Measurements from ENCODE around the gene MYO3B.
"Not testable (repeated sequence)": the region's sequence is repeated elsewhere in the genome, so short reads cannot be mapped to it uniquely, and the experiment has no call there.

MYO3B gene

DNA sequence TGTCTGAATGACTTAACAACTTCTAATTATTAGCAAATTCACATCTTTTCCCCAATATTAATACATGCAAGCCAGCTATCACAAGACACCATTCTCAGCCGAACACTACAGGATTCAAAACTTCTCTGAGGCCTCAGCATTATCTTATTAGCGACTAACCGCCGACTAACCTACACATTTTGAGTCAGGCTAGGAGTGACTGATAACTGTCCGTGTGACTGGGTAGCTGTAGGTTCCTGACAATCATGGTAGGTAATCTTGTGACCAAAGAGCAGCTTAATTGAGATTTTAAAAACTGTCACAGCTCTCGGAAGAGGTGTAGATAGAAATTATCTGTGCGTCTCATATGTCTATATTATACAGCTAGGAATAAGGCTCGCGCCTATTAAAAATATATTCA is 493.1 kb downstream of the MYO3B start:
- Histone ChIP-seq H3K4me2 (ENCODE audit: low read length) (no peak overlapping the region), H3K23ac (ENCODE audit: low read length) (no peak overlapping the region), H3K36me3 (ENCODE audit: control insufficient read depth, insufficient read depth, low read length) (no peaks in the 10 kb centered on the region), H2BK15ac (replicated peaks; ENCODE audit: low read depth) (no peak overlapping the region), H3K4me3 (ENCODE audit: low read length) (no peak overlapping the region), H3K4me1 (ENCODE audit: control insufficient read depth, low read depth, low read length) (no peaks in the 10 kb centered on the region), H3K79me2 (ENCODE audit: control insufficient read depth, insufficient read depth, low read length) (no peaks in the 10 kb centered on the region), H3K56ac (ENCODE audit: low read length) (no peak overlapping the region), H3K4ac (ENCODE audit: low read depth, low read length) (no peak overlapping the region), H3K27ac (ENCODE audit: low read depth, low read length) (no peak overlapping the region), H3K79me1 (ENCODE audit: low read length) (no peaks in the 10 kb centered on the region), H3K9ac (ENCODE audit: low read length) (no peak overlapping the region), H2AK5ac (ENCODE audit: low read length) (no peak overlapping the region), H4K8ac (ENCODE audit: low read depth, low read length) (no peak overlapping the region), H3K18ac (ENCODE audit: low read length) (no peak overlapping the region), H3K27me3 (ENCODE audit: insufficient read depth, low read length, poor library complexity) (no peaks in the 10 kb centered on the region), H4K5ac (ENCODE audit: low read length) (no peak overlapping the region), H2BK5ac (ENCODE audit: low read length) (no peak overlapping the region), H2BK120ac (ENCODE audit: low read depth, low read length) (no peak overlapping the region)
- no CpG with 5 or more reads among the region's 9 CpGs for WGBS (ENCODE audit: extremely low coverage, insufficient coverage, low lambda C conversion rate)
- no peak for DNase-seq

DNA sequence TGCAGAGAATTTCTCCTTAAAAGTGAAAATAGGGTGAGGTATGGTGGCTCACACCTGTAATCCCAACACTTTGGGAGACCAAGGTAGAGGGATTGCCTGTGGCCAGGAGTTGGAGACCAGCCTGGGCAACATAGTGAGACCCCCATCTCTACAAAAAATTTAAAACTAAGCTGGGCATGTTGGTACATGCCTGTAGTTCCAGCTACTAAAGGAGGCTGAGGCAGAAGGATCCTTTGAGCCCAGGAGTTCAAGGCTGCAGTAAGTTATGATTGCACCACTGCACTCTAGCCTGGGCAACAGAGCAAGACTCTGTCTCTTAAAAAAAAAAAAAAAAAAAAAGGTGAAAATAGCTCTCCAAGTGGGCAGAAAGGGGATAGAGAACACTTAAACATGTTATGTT is 496.3 kb downstream of the MYO3B start:
- not testable (repeated sequence) for H3K36me3 ChIP-seq (ENCODE audit: control insufficient read depth, insufficient read depth, low read length); H3K56ac ChIP-seq (ENCODE audit: low read length); H3K4me2 ChIP-seq (ENCODE audit: low read length); H4K8ac ChIP-seq (ENCODE audit: low read depth, low read length); H4K5ac ChIP-seq (ENCODE audit: low read length); H3K27ac ChIP-seq (ENCODE audit: low read depth, low read length); H3K4ac ChIP-seq (ENCODE audit: low read depth, low read length); H3K27me3 ChIP-seq (ENCODE audit: insufficient read depth, low read length, poor library complexity); H3K4me3 ChIP-seq (ENCODE audit: low read length); H3K23ac ChIP-seq (ENCODE audit: low read length); H3K9ac ChIP-seq (ENCODE audit: low read length); DNase-seq; H2AK5ac ChIP-seq (ENCODE audit: low read length); H2BK15ac ChIP-seq (replicated peaks; ENCODE audit: low read depth); H3K79me2 ChIP-seq (ENCODE audit: control insufficient read depth, insufficient read depth, low read length); H3K4me1 ChIP-seq (ENCODE audit: control insufficient read depth, low read depth, low read length); H3K18ac ChIP-seq (ENCODE audit: low read length); H2BK120ac ChIP-seq (ENCODE audit: low read depth, low read length); H3K79me1 ChIP-seq (ENCODE audit: low read length); H2BK5ac ChIP-seq (ENCODE audit: low read length)

DNA sequence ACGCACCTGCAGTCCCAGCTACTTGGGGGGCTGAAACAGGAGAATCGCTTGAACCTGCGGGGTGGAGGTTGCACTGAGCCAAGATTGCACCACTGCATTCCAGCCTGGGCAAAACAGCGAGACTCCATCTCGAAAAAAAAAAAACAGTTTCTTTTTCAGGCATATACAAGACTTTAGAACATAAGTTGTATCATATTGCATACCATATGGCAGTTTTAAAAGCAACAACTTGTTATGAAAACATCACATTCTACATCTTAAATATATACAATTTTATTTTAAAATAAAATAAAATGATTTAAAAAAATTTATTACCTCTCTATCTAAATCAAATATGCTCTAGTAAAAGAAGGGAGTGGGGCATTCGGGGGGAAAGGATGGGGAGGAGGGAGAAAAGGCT is 497.8 kb downstream of the MYO3B start:
- no peak overlapping the region for H3K18ac ChIP-seq (ENCODE audit: low read length)
- H2BK120ac ChIP-seq (ENCODE audit: low read depth, low read length), result no peak overlapping the region
- DNase-seq, result no peak
- H2BK5ac ChIP-seq (ENCODE audit: low read length), result no peak overlapping the region
- H3K23ac ChIP-seq (ENCODE audit: low read length), result no peak overlapping the region
- H3K4ac ChIP-seq (ENCODE audit: low read depth, low read length), result no peak overlapping the region
- no peaks in the 10 kb centered on the region for H3K79me1 ChIP-seq (ENCODE audit: low read length)
- H2AK5ac ChIP-seq (ENCODE audit: low read length), result no peak overlapping the region
- no peak overlapping the region for H3K4me2 ChIP-seq (ENCODE audit: low read length)
- H3K27ac ChIP-seq (ENCODE audit: low read depth, low read length), result no peak overlapping the region
- H4K8ac ChIP-seq (ENCODE audit: low read depth, low read length), result no peak overlapping the region
- H3K27me3 ChIP-seq (ENCODE audit: insufficient read depth, low read length, poor library complexity), result no peaks in the 10 kb centered on the region
- H3K4me1 ChIP-seq (ENCODE audit: control insufficient read depth, low read depth, low read length), result peaks cover 2% of the 10 kb centered on the region
- H3K56ac ChIP-seq (ENCODE audit: low read length), result no peak overlapping the region
- no peaks in the 10 kb centered on the region for H3K79me2 ChIP-seq (ENCODE audit: control insufficient read depth, insufficient read depth, low read length)
- no peak overlapping the region for H3K4me3 ChIP-seq (ENCODE audit: low read length)
- H2BK15ac ChIP-seq (replicated peaks; ENCODE audit: low read depth), result no peak overlapping the region
- H3K36me3 ChIP-seq (ENCODE audit: control insufficient read depth, insufficient read depth, low read length), result no peaks in the 10 kb centered on the region
- H3K9ac ChIP-seq (ENCODE audit: low read length), result no peak overlapping the region
- no CpG with 5 or more reads among the region's 6 CpGs for WGBS (ENCODE audit: extremely low coverage, insufficient coverage, low lambda C conversion rate)
- no peak overlapping the region for H4K5ac ChIP-seq (ENCODE audit: low read length)

DNA sequence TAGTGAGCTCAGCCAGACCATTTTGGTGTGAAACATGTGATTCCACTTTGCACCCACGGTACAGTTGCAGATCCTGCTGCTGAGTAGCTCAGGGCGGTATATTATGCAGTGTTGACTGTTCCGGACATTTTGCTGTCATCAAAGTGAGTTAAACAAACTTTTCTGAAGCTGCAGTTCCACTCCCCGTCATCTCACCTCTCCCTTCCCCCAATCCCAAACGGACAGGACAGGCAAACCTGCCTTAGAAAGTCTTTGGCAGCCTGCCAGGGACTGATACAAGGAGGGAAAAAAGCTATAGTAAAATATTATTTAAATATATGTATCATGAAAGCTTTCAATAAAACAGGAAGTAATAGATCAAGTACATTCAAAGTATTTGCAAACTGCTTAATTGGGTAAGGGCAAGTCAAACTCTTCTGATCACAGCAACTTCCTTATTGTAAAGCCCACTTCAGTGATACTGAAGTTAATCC is 501.7 kb downstream of the MYO3B start:
- H3K18ac ChIP-seq (ENCODE audit: low read length), result peak overlapping the region; percentile 62
- H2BK15ac ChIP-seq (replicated peaks; ENCODE audit: low read depth), result peak overlapping the region; percentile 74
- H3K4me3 ChIP-seq (ENCODE audit: low read length), result no peak overlapping the region
- H3K27me3 ChIP-seq (ENCODE audit: insufficient read depth, low read length, poor library complexity), result no peaks in the 10 kb centered on the region
- no peaks in the 10 kb centered on the region for H3K79me1 ChIP-seq (ENCODE audit: low read length)
- H3K36me3 ChIP-seq (ENCODE audit: control insufficient read depth, insufficient read depth, low read length), result no peaks in the 10 kb centered on the region
- H3K27ac ChIP-seq (ENCODE audit: low read depth, low read length), result peak overlapping the region; percentile 89
- no peak overlapping the region for H4K5ac ChIP-seq (ENCODE audit: low read length)
- H3K79me2 ChIP-seq (ENCODE audit: control insufficient read depth, insufficient read depth, low read length), result no peaks in the 10 kb centered on the region
- H2AK5ac ChIP-seq (ENCODE audit: low read length), result no peak overlapping the region
- peak overlapping the region; percentile 72 for H2BK5ac ChIP-seq (ENCODE audit: low read length)
- peak overlapping the region; percentile 39 for H3K9ac ChIP-seq (ENCODE audit: low read length)
- peaks cover 3% of the 10 kb centered on the region for H3K4me1 ChIP-seq (ENCODE audit: control insufficient read depth, low read depth, low read length)
- H3K4me2 ChIP-seq (ENCODE audit: low read length), result peak overlapping the region; percentile 17
- DNase-seq, result peak; percentile 64
- peak overlapping the region; percentile 94 for H3K4ac ChIP-seq (ENCODE audit: low read depth, low read length)
- H3K23ac ChIP-seq (ENCODE audit: low read length), result no peak overlapping the region
- H4K8ac ChIP-seq (ENCODE audit: low read depth, low read length), result peak overlapping the region; percentile 59
- WGBS (ENCODE audit: extremely low coverage, insufficient coverage, low lambda C conversion rate), result no CpG with 5 or more reads among the region's 5 CpGs
- peak overlapping the region; percentile 76 for H2BK120ac ChIP-seq (ENCODE audit: low read depth, low read length)
- H3K56ac ChIP-seq (ENCODE audit: low read length), result peak overlapping the region; percentile 83

DNA sequence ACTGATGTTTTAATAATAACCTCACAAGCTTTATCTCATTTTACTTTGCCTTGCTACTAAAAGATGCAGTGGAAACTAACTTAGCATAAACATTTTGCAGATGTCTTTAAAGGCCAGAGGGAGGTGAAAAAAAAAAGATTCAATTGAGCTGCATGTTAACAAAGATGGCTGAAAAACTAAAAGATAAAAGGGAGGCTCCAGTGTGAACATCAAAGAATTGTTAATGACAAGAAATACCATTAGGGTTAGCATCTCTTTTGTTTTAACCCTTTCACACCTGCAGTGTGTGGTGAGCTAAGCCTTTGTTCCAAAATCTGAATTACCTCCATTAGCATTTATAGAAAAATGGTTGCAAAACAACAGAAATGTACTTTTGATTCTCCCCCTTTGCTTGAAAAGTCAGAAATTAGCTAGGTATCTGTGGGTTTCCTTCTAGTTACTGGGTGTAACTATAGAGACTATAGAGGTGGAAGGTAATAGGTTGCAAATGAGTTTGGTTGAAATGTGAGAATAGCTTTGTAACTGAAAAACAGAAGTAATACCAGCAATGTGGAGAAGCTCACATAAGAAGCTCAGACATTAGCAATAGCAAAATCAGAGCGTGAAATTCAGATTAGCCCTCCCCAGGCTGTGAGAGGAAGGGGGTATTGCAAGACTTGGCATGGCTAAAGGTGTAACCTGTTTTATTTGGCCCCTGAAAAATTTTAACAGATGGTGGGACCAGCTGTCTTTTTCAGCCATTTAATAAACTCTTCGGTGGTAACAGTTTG is 502.4 kb downstream of the MYO3B start:
- Histone ChIP-seq H3K36me3 (ENCODE audit: control insufficient read depth, insufficient read depth, low read length) (no peaks in the 10 kb centered on the region), H3K23ac (ENCODE audit: low read length) (no peak overlapping the region), H4K8ac (ENCODE audit: low read depth, low read length) (peak overlapping the region; percentile 65), H3K27me3 (ENCODE audit: insufficient read depth, low read length, poor library complexity) (no peaks in the 10 kb centered on the region), H3K27ac (ENCODE audit: low read depth, low read length) (peak overlapping the region; percentile 93), H3K18ac (ENCODE audit: low read length) (peak overlapping the region; percentile 84), H4K5ac (ENCODE audit: low read length) (no peak overlapping the region), H3K4me2 (ENCODE audit: low read length) (no peak overlapping the region), H3K4me3 (ENCODE audit: low read length) (no peak overlapping the region), H3K9ac (ENCODE audit: low read length) (no peak overlapping the region), H3K4me1 (ENCODE audit: control insufficient read depth, low read depth, low read length) (peaks cover 3% of the 10 kb centered on the region), H3K56ac (ENCODE audit: low read length) (peak overlapping the region; percentile 49), H3K79me1 (ENCODE audit: low read length) (no peaks in the 10 kb centered on the region), H2AK5ac (ENCODE audit: low read length) (no peak overlapping the region), H3K79me2 (ENCODE audit: control insufficient read depth, insufficient read depth, low read length) (no peaks in the 10 kb centered on the region), H2BK15ac (replicated peaks; ENCODE audit: low read depth) (peak overlapping the region; percentile 74), H2BK120ac (ENCODE audit: low read depth, low read length) (peak overlapping the region; percentile 96), H2BK5ac (ENCODE audit: low read length) (no peak overlapping the region), H3K4ac (ENCODE audit: low read depth, low read length) (peak overlapping the region; percentile 86)
- WGBS (ENCODE audit: extremely low coverage, insufficient coverage, low lambda C conversion rate), result no CpG with 5 or more reads among the region's 2 CpGs
- peak; percentile 89 for DNase-seq

DNA sequence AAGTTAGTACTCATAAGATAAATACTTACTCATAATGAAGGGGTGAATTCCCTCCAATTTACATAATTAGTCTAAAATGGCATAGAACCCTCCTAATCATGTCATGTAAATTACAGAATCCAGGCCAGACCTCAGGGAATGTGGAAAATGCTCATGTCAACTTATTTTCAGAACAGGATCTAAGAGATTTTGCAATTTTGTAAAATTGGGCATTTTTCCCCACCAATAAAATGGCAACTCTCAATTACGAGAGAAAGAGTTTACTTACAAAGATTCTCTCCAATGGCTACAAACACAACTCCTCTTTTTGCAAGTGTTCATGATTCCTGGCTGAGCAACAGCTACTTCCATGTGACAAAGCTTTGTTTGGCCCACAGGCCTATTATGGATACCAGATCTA is 503.4 kb downstream of the MYO3B start:
- no peak overlapping the region for H4K5ac ChIP-seq (ENCODE audit: low read length)
- no peak overlapping the region for H3K4me3 ChIP-seq (ENCODE audit: low read length)
- H3K79me2 ChIP-seq (ENCODE audit: control insufficient read depth, insufficient read depth, low read length), result no peaks in the 10 kb centered on the region
- H3K4me2 ChIP-seq (ENCODE audit: low read length), result no peak overlapping the region
- H3K9ac ChIP-seq (ENCODE audit: low read length), result no peak overlapping the region
- no peaks in the 10 kb centered on the region for H3K36me3 ChIP-seq (ENCODE audit: control insufficient read depth, insufficient read depth, low read length)
- no CpG with 5 or more reads among the region's 1 CpG for WGBS (ENCODE audit: extremely low coverage, insufficient coverage, low lambda C conversion rate)
- no peaks in the 10 kb centered on the region for H3K27me3 ChIP-seq (ENCODE audit: insufficient read depth, low read length, poor library complexity)
- H3K27ac ChIP-seq (ENCODE audit: low read depth, low read length), result peak overlapping the region; percentile 12
- no peak overlapping the region for H3K4ac ChIP-seq (ENCODE audit: low read depth, low read length)
- no peak overlapping the region for H3K23ac ChIP-seq (ENCODE audit: low read length)
- H3K18ac ChIP-seq (ENCODE audit: low read length), result peak overlapping the region; percentile 68
- H3K4me1 ChIP-seq (ENCODE audit: control insufficient read depth, low read depth, low read length), result peaks cover 3% of the 10 kb centered on the region
- peak; percentile 31 for DNase-seq
- H2BK120ac ChIP-seq (ENCODE audit: low read depth, low read length), result peak overlapping the region; percentile 96
- no peak overlapping the region for H2AK5ac ChIP-seq (ENCODE audit: low read length)
- H2BK5ac ChIP-seq (ENCODE audit: low read length), result no peak overlapping the region
- peak overlapping the region; percentile 11 for H3K56ac ChIP-seq (ENCODE audit: low read length)
- no peaks in the 10 kb centered on the region for H3K79me1 ChIP-seq (ENCODE audit: low read length)
- H2BK15ac ChIP-seq (replicated peaks; ENCODE audit: low read depth), result peak overlapping the region; percentile 98
- peak overlapping the region; percentile 86 for H4K8ac ChIP-seq (ENCODE audit: low read depth, low read length)
